SU-DHL-6 (cell line): Measurements from ENCODE around the gene AKNA.

Source experiments
- H2AFZ ChIP-seq: fragments of 200-600 bp; sonication (generic); 2 replicates; pipeline ENCODE4 v1.6.1; 2014; ENCODE audit warnings: low read depth, mild to moderate bottlenecking, moderate library complexity, mixed read lengths, antibody characterized with exemption, low read length; ENCODE audit not compliant: severe bottlenecking
- H3F3A ChIP-seq: fragments of 200-600 bp; shearing (Covaris generic); 2 replicates; pipeline ENCODE4 v1.6.0; 2016; ENCODE audit warnings: antibody characterized with exemption, mild to moderate bottlenecking; ENCODE audit not compliant: insufficient read depth
- H3K27ac ChIP-seq: fragments of 200-600 bp; sonication (generic); 2 replicates; pipeline ENCODE4 v1.5.1; 2016; ENCODE audit warnings: low read depth, mild to moderate bottlenecking, low read length, moderate library complexity, mixed read lengths
- H3K27me3 ChIP-seq: fragments of 200-600 bp; sonication (generic), shearing (Covaris generic); 2 replicates; pipeline ENCODE4 v1.6.0; 2014; ENCODE audit warnings: mild to moderate bottlenecking, low read length
- H3K36me3 ChIP-seq: fragments of 200-600 bp; sonication (generic); 2 replicates; pipeline ENCODE4 v1.6.1; 2014; ENCODE audit warnings: mild to moderate bottlenecking, low read length, mixed read lengths
- H3K4me2 ChIP-seq: fragments of 300-600, 200-600 bp; shearing (Covaris generic), sonication (generic); 2 replicates; pipeline ENCODE4 v1.6.0; 2014; ENCODE audit warnings: low read length, low read depth, mild to moderate bottlenecking; ENCODE audit not compliant: poor library complexity, severe bottlenecking
- H3K4me3 ChIP-seq: fragments of 200-600 bp; sonication (generic); 2 replicates; pipeline ENCODE4 v1.5.1; 2014; ENCODE audit warnings: antibody characterized with exemption, low read length, mild to moderate bottlenecking, mixed read lengths; ENCODE audit not compliant: insufficient read depth, poor library complexity, severe bottlenecking
- H3K79me2 ChIP-seq: fragments of 200-600 bp; sonication (generic); 2 replicates; pipeline ENCODE4 v1.6.1; 2014; ENCODE audit warnings: mild to moderate bottlenecking, low read length, moderate library complexity; ENCODE audit not compliant: insufficient read depth
- H3K9ac ChIP-seq: fragments of 200-600 bp; sonication (generic); 2 replicates; pipeline ENCODE4 v1.7.0; 2014; ENCODE audit warnings: mild to moderate bottlenecking, low read length
- H3K9me2 ChIP-seq: fragments of 200-600 bp; sonication (generic); replicated peaks from 2 replicates; pipeline ENCODE4 v1.6.1; 2014; ENCODE audit warnings: low read length; ENCODE audit not compliant: insufficient read depth
- H3K9me3 ChIP-seq: fragments of 200-600 bp; sonication (generic); 2 replicates; pipeline ENCODE4 v1.6.1; 2014; ENCODE audit warnings: low read length, mixed read lengths; ENCODE audit not compliant: insufficient read depth
- H4K20me1 ChIP-seq: fragments of 200-600 bp; sonication (generic); 2 replicates; pipeline ENCODE4 v1.6.1; 2014; ENCODE audit warnings: low read depth, mild to moderate bottlenecking, antibody characterized with exemption, low read length, moderate library complexity, mixed read lengths
- CTCF ChIP-seq: fragments of 200-600 bp; sonication (generic); IDR thresholded peaks from one replicate; pipeline ENCODE4 v1.5.1; 2017; ENCODE audit warnings: antibody characterized with exemption, mild to moderate bottlenecking, low read length, moderate library complexity; ENCODE audit not compliant: insufficient read depth, poor library complexity, severe bottlenecking
- EZH2phosphoT487 ChIP-seq: fragments of 200-600 bp; sonication (generic), shearing (Covaris generic); conservative IDR thresholded peaks from 2 replicates; pipeline ENCODE4 v1.6.1; 2018; ENCODE audit warnings: mild to moderate bottlenecking, antibody characterized with exemption, low read length, moderate library complexity, mixed read lengths

Gene AKNA

DNA sequence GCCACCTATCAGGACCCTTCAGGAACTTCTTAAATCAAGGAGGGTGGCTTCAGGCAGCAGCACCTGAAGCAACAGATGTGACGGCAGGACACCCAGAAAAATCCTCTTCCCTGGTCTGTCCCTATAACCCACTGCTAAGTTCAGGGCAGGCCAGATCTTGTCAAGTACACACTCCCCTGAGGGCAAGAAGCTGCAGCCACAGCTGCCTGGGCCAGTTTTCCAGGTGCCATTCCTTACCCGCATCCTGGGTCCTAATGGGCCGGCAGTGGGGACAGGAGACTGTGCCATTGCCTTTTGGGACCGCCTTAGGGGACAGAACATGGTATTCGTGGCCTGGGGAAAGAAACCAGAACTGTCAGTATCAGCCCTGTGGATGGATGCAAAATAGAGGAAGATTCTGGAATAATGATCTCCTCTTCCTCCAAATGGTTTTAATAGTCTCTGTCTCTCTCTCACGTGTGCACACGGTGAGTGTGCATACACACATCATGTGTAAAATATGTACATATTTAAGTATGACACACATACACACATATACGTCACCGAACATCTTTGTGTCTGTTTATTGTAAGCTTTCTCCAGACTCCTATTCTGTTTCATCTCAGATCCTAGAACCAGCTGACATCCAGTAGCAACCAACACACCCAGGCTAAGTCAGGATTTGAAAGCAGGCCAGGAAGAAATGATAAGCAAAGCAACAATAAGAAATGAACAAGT is 44.2 kb downstream of the AKNA start:
- Histone ChIP-seq H3K27ac (no peak overlapping the region), H3K9ac (no peak overlapping the region), H3K79me2 (no peaks in the 10 kb centered on the region), H2AFZ (no peak overlapping the region), H3K9me2 (no peaks in the 10 kb centered on the region), H3F3A (0 out of 2 replicates have a peak, but pooled peaks cover 8% of the 10 kb centered on the region), H3K36me3 (peaks cover 24% of the 10 kb centered on the region; the same call in 1 of the 2 replicates), H4K20me1 (no peaks in the 10 kb centered on the region), H3K27me3 (no peaks in the 10 kb centered on the region), H3K4me2 (no peak overlapping the region), H3K4me3 (no peak overlapping the region), H3K9me3 (no peaks in the 10 kb centered on the region)
- TF ChIP-seq EZH2phosphoT487 (no peak), CTCF (no peak)

- Histone ChIP-seq H3K9me2 (no peaks in the 10 kb centered on the region), H3K36me3 (peaks cover 29% of the 10 kb centered on the region; the same call in 1 of the 2 replicates), H4K20me1 (no peaks in the 10 kb centered on the region), H3K79me2 (no peaks in the 10 kb centered on the region), H3K9me3 (no peaks in the 10 kb centered on the region), H2AFZ (no peak overlapping the region), H3K27me3 (no peaks in the 10 kb centered on the region), H3K9ac (no peak overlapping the region), H3K27ac (no peak overlapping the region), H3K4me3 (no peak overlapping the region), H3K4me2 (no peak overlapping the region), H3F3A (0 out of 2 replicates have a peak, but pooled peaks cover 8% of the 10 kb centered on the region)
- no peak for TF ChIP-seq EZH2phosphoT487
- no peak for TF ChIP-seq CTCF
Observed at GRCh38 chr9:114342755-114343440, 44.9 kb downstream of the AKNA start.

- H3K27ac ChIP-seq = no peak overlapping the region
- no peak overlapping the region for H2AFZ ChIP-seq
- no peaks in the 10 kb centered on the region for H3K79me2 ChIP-seq
- no peaks in the 10 kb centered on the region for H3K9me2 ChIP-seq
- no peak overlapping the region for H3K9ac ChIP-seq
- H3F3A ChIP-seq = 0 out of 2 replicates have a peak, but pooled peaks cover 8% of the 10 kb centered on the region
- H3K36me3 ChIP-seq = peaks cover 35% of the 10 kb centered on the region
- no peaks in the 10 kb centered on the region for H3K27me3 ChIP-seq
- TF ChIP-seq EZH2phosphoT487 (no peak), CTCF (no peak)
- no peak overlapping the region for H3K4me2 ChIP-seq
- no peaks in the 10 kb centered on the region for H4K20me1 ChIP-seq
- H3K9me3 ChIP-seq = no peaks in the 10 kb centered on the region
- H3K4me3 ChIP-seq = no peak overlapping the region
Observed at GRCh38 chr9:114341991-114342390, 45.8 kb downstream of the AKNA start.
